Transverse colon (tissue), 4 donors: Measurements from ENCODE around the gene CYP27A1. TPM values are rescaled to one million over a fixed set of nuclear protein-coding genes. Genes with fewer than 3 reads are reported as not detected.

Experiments used
- DNase-seq: peaks from one replicate; pipeline ENCODE4 v3.0.0-alpha.2; 2019
- H3K27ac ChIP-seq, 4 donors: fragments of 200-600 bp; sonication (generic); 2 replicates each; pipeline ENCODE4 v1.5.1; 2016 to 2018; ENCODE audit warnings: inconsistent platforms in 4 of 4
- H3K27me3 ChIP-seq: fragments of 200-600 bp; sonication (generic); 2 replicates; pipeline ENCODE4 v1.5.1; 2017; ENCODE audit warnings: inconsistent platforms
- H3K36me3 ChIP-seq, 4 donors: fragments of 200-600 bp; sonication (generic); 2 replicates each; pipeline ENCODE4 v1.5.1; 2017 to 2019; ENCODE audit warnings: inconsistent platforms in 4 of 4
- H3K4me1 ChIP-seq, 4 donors: fragments of 200-600 bp; sonication (generic); 2 replicates each; pipeline ENCODE4 v1.5.1; 2017 to 2020; ENCODE audit warnings: inconsistent platforms in 4 of 4
- H3K4me3 ChIP-seq, 4 donors: fragments of 200-600 bp; sonication (generic); 1 replicate in 1 of 4; 2 replicates in 3 of 4; pipeline versions ENCODE4 v1.5.1 to v1.6.1; 2017 to 2019; ENCODE audit warnings: inconsistent platforms in 4 of 4
- H3K9me3 ChIP-seq, 2 donors: fragments of 200-600 bp; sonication (generic); 2 replicates each; pipeline ENCODE4 v1.5.1; 2017 to 2019; ENCODE audit warnings: inconsistent platforms in 2 of 2
- CTCF ChIP-seq, 5 experiments: fragments of 200-600 bp in 3 of 5; fragments of 450-650 bp in 2 of 5; sonication (generic) in 3 of 5; IDR thresholded peaks; 1 replicate in 2 of 5; 2 replicates in 3 of 5; pipeline ENCODE4 v1.5.1; 2016 to 2017; ENCODE audit warnings: antibody characterized with exemption in 5 of 5, inconsistent platforms in 3 of 5, mild to moderate bottlenecking in 2 of 5, moderate library complexity in 1 of 5
- EP300 ChIP-seq: sonication (generic); formaldehyde crosslinking; IDR thresholded peaks from one replicate; pipeline ENCODE4 v1.6.1; 2017; ENCODE audit warnings: antibody characterized with exemption, low read depth
- POLR2A ChIP-seq: fragments of 450-650 bp; IDR thresholded peaks from one replicate; pipeline ENCODE4 v1.6.1; 2016; ENCODE audit warnings: antibody characterized with exemption, mild to moderate bottlenecking, moderate library complexity
- POLR2AphosphoS5 ChIP-seq, 3 donors: sonication (generic); formaldehyde crosslinking; IDR thresholded peaks; one replicate each; pipeline ENCODE4 v1.6.1; 2016; ENCODE audit warnings: antibody characterized with exemption in 3 of 3
- WGBS, 2 donors: methylation state at CpG; one replicate each; pipeline ENCODE4 v1.1.5; 2018; ENCODE audit warnings: low coverage in 1 of 2; 5-methylcytosine and 5-hydroxymethylcytosine counted together
- in situ Hi-C, 4 donors: fragments of 200-750 bp; cut with MboI; loops; one replicate each; pipeline versions ENCODE4 v1.15.0 to v1.15.1; 2017; ENCODE audit warnings: low sequenced_read_pairs in 3 of 4, low pct_ligation_motif_present in 1 of 4, low pct_unique_long_range_greater_than_20kb in 1 of 4
- intact Hi-C: fragments of 100-400 bp; cut with DNase I; formaldehyde crosslinking; loops from one replicate; pipeline ENCODE4 v1.15.1; 2023; ENCODE audit warnings: low total_unique reads
- total RNA-seq, 4 donors: library from RNA; depleted of rRNA; stranded (reverse); fragments of >200 nt; gene quantifications; one replicate each; pipeline ENCODE4 v1.1.0, GENCODE V29; 2016

The CYP27A1 gene
- total RNA-seq, 4 donors from 2014 or later: 48.3 to 159 (median 75.5) TPM

- Histone ChIP-seq H3K27me3 (no peaks in the 10 kb centered on the region), H3K27ac (no peak overlapping the region), H3K36me3 (no peaks in the 10 kb centered on the region), H3K9me3 (peaks cover 0 to 7% of the 10 kb centered on the region in 2 donors), H3K4me1 (no peaks in the 10 kb centered on the region), H3K4me3 (no peak overlapping the region)
- WGBS, 2 donors: 92 to 96% methylated on average over 2 of the region's 2 CpGs
- TF ChIP-seq POLR2AphosphoS5 (IDR thresholded peaks at IDR 0.05) (no peak), EP300 (no peak), CTCF (IDR thresholded peaks at IDR 0.05) (no peak), POLR2A (no peak)
- in situ Hi-C loops (no loop called here), intact Hi-C loops (no loop called here)
- no peak for DNase-seq
These were observed 8.1 kb upstream of the CYP27A1 start for GRCh38 chr2:218773881-218774280.

GRCh38 chr2:218776488-218776887 lies 5.5 kb upstream of the CYP27A1 start:
- Histone ChIP-seq H3K36me3 (no peaks in the 10 kb centered on the region), H3K4me1 (peaks cover 3 to 10% (median 7%) of the 10 kb centered on the region in 4 donors), H3K27ac (no peak overlapping the region), H3K27me3 (no peaks in the 10 kb centered on the region), H3K9me3 (peaks cover 0 to 7% of the 10 kb centered on the region in 2 donors), H3K4me3 (no peak overlapping the region)
- no peak for TF ChIP-seq POLR2A
- TF ChIP-seq EP300: no peak
- no peak for TF ChIP-seq CTCF (IDR thresholded peaks at IDR 0.05)
- no peak for TF ChIP-seq POLR2AphosphoS5 (IDR thresholded peaks at IDR 0.05)
- in situ Hi-C loops (no loop called here), intact Hi-C loops (no loop called here)
- 93 to 94% methylated on average over 1 of the region's 1 CpG for WGBS, 2 donors
- no peak for DNase-seq

- no peaks in the 10 kb centered on the region for H3K36me3 ChIP-seq
- intact Hi-C loops (no loop called here), in situ Hi-C loops (no loop called here)
- no peak for DNase-seq
- no peak overlapping the region for H3K27ac ChIP-seq
- 94% methylated on average over 8 to 9 of the region's 9 CpGs for WGBS, 2 donors
- no peak for TF ChIP-seq POLR2A
- no peak overlapping the region for H3K4me3 ChIP-seq
- peaks cover 0 to 7% of the 10 kb centered on the region in 2 donors for H3K9me3 ChIP-seq
- H3K4me1 ChIP-seq: peaks cover 3 to 11% (median 8%) of the 10 kb centered on the region in 4 donors
- H3K27me3 ChIP-seq: no peaks in the 10 kb centered on the region
These were observed 4.5 kb upstream of the CYP27A1 start for GRCh38 chr2:218777276-218777990.

GRCh38 chr2:218780046-218780445 lies 1.9 kb upstream of the CYP27A1 start:
- no peak for TF ChIP-seq POLR2AphosphoS5 (IDR thresholded peaks at IDR 0.05)
- Histone ChIP-seq H3K27ac (no peak overlapping the region), H3K4me1 (peaks cover 10 to 32% (median 18%) of the 10 kb centered on the region in 4 donors), H3K9me3 (peaks cover 0 to 7% of the 10 kb centered on the region in 2 donors), H3K4me3 (no peak overlapping the region), H3K36me3 (no peaks in the 10 kb centered on the region), H3K27me3 (no peaks in the 10 kb centered on the region)
- in situ Hi-C loops (no loop called here), intact Hi-C loops (no loop called here)
- WGBS, 2 donors: 74 to 89% methylated on average over 2 of the region's 2 CpGs
- no peak for DNase-seq

GRCh38 chr2:218780851-218781690 lies 876 bp upstream of the CYP27A1 start:
- Histone ChIP-seq H3K9me3 (peaks cover 0 to 7% of the 10 kb centered on the region in 2 donors), H3K4me1 (peaks cover 10 to 38% (median 18%) of the 10 kb centered on the region in 4 donors), H3K4me3 (peak overlapping the region; percentile 64 to 81 (median 70)), H3K27me3 (no peaks in the 10 kb centered on the region), H3K27ac (peak overlapping the region; percentile 75 to 89 (median 84)), H3K36me3 (no peaks in the 10 kb centered on the region)
- intact Hi-C loops (no loop called here), in situ Hi-C loops (no loop called here)
- TF ChIP-seq EP300 (no peak), POLR2AphosphoS5 (IDR thresholded peaks at IDR 0.05) (no peak), POLR2A (no peak), CTCF (IDR thresholded peaks at IDR 0.05) (no peak)
- DNase-seq: no peak
- WGBS, 2 donors: 13 to 32% methylated on average over 11 to 15 of the region's 15 CpGs
